GM03348 (cell line): ENCODE data around the gene SCT.

Source experiments
- DNase-seq: peaks from one replicate; pipeline ENCODE4 v3.0.0; 2012; ENCODE audit warnings: low spot score

Gene SCT

DNA sequence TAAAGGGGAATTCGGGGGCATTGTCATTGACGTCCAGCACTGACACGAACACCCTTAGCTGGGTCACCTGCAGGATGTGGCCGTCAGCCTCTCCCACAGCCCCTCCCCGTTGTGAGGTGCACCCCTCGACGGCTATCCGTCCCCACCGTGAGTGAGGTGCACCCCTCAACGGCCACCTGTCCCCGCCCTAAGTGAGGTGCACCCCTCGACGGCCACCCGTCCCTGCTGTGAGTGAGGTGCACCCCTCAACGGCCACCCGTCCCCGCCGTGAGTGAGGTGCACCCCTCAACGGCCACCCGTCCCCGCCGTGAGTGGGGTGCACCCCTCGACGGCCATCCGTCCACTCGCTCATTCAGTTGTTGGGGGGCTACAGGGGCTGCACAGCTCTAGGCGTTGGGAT, 5.1 kb downstream of the SCT start:
- no peak for DNase-seq

DNA sequence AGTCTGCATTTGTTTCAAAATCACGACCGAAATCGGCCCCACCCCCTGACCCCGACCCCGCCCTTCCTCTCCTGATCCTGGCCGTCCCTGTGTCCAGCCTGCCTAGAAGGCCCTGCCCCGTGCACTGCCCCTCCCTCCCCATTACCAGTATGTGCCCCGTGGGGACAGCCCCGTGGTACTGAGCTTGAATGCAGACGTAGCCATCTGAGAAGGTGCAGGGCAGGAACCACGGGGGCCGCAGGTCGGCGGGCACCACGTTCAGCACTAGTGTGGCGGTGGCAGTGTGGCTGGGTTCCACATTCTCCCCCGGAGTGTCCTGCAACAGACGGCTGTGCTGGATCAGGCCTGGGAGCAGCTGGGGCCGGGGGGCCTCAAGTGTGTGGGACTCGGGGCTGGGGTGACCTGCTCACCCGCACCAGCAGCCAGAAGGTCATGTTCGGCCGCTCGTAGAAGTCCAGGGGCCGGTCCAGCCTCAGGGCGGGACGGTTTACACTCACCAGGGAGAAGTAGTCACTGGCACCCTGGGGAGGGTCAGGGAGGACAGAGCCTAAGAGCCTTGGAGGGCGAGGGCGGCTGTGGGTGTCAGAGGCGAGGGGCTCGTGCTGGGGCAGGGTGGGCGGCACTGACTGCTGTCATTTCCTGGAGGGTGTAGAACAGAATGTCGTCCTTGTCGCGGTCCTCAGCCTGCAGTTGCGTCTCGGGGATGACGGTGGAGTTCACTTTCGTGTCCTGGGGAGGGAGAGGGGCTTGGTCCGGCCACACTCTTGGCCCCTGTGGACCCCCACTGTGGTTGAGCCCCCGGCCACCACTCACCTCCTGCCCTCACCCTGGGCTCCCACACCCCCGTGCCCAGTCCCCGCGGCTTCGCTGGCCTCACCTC, 5.8 kb downstream of the SCT start:
- no peak for DNase-seq

DNA sequence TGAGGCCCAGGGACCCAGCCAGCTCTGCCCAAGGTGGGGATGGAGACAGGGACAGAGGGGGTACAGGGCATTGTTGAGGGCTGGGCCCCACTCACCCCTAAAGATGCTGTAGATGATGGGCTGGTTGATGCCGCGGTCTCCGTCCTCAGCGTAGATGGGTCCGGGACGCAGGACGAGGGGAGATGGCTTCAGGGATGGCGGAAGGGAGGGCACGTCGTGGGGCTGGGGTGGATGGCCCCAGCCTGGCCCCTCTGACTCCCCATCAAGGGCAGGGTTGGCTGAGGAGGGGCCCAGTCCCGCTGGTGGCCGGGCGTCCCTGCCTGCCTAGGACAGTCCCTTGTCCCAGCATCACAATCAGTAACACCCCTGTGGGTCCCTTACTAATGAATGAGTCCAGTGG, 6.8 kb downstream of the SCT start:
- no peak for DNase-seq

DNA sequence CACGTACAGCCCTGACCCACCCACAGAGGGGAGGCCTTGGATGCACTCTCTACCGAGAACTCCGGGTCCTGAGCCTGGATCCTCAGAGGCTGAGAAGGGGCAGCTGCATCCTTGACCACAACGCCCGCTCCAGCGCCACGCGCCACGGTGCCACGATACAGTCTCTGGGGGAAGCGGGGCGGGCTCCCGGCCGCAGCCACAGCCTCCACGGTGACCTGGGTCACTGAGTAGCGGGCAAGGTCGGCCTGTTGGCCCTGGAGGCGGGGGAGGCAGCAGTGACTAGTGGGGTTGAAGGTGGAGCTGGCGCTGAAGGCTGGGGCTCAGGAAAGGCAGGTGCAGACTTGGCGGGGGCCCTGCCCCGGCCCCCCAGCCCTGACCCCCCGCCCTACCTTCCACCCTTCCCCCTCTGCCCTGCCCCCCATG, 7.3 kb downstream of the SCT start:
- no peak for DNase-seq

DNA sequence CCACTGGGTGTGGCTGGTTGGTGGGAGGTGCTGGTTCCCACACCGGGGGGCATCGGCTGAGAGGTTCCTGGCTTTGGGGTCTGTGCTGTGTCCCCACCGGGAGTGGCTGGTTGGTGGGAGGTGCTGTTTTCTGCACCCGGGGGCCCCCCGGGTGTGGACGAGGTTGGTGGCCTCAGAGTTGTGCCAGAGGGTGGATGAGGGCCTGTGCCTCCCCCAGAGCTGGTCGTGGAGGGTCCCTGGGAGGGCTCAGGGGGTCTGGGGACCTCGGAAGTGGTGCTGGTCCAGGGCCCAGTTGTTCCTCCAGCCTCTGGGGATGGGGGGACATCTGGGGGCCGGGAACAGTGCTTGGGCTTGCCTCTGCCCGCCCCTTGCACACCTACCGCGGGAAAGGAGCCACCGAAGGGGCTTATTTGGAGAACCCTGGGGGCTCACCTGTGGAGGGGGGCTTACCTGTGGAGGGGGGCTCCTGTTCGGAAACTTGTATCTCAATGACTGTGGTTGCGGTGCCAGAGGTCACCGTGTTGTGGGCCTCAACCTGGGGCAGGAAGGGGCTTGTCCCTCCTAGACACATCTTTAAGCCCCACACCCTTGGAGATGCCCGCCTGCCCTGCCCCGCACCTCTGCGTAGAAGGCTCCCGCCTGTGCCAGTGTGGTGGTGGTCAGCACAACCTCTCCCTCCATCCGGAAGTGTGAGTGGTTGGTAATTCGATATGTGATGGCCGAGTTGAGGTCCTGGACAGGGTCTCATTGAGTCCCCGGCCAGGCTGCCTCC, 7.9 kb downstream of the SCT start:
- no peak for DNase-seq

DNA sequence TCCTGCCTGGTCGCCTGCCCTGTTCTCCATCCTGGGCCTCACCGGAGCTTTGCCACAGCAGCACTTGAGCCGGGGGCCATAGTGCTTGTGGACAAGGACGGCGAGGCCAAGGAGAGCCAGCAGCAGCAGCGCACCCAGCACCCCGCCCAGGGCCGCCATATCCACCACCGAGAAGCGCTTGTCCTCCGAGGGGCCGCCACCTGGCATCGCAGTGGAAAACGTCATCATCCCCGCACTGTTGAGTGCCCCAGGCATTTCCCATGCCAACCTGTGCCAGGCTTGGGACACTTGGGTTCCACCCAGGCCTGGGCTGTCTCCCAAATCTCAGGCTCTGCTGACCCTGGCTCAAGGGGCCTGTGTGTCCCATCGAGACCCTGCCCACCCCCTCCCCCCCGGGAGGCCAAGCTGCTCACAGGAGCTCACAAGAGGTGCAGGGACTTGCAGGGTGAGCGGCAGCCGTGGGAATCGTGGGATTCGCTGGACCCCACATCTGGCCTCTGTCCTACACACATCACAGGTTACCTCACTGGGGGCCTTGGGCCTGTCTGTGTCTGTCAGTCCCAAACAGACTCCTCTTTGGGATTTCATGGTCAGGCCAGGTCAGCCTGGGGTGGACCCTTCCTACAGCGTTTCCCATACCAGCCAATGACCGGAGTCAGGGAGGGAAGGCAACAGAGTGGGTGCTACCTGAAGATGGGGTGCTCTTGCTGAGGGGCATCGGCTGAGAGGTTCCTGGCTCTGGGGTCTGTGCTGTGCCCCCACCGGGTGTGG, 8.9 kb downstream of the SCT start:
- DNase-seq = no peak

DNA sequence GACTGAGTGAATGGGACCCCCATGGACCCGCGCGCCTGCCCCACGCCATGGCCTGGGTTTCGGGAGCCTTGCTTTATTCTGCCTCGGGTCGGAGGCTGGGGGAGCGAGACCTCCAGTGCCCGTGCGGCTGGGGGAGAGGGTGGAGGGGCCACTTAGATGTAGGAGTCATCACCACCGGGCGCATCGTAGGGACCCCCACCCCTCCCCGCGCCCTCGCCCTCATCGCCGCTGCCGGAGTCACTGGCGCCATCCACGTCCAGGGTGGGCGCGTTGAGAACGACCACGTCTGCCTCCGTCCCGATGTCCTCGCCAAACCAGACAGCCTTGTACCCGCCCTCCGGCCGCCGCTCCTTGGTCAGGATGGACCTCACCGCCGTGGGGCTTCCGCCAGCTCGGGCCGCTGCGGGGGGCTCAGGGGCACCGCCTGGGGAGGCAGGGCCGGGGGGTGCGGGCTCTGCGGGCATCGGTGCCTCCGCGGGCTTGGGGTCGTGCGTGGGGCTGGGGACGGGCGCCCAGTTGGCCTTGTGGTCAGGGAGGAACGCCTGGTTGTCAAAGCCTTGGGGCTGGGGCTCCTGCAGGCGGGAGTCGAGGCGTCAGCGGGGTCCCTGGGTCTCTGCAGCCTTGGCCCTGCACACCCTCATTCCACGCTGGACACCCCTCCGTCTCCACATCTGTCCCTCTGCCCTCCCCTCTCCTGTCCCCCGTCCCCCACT, 9.6 kb downstream of the SCT start:
- DNase-seq = no peak

DNA sequence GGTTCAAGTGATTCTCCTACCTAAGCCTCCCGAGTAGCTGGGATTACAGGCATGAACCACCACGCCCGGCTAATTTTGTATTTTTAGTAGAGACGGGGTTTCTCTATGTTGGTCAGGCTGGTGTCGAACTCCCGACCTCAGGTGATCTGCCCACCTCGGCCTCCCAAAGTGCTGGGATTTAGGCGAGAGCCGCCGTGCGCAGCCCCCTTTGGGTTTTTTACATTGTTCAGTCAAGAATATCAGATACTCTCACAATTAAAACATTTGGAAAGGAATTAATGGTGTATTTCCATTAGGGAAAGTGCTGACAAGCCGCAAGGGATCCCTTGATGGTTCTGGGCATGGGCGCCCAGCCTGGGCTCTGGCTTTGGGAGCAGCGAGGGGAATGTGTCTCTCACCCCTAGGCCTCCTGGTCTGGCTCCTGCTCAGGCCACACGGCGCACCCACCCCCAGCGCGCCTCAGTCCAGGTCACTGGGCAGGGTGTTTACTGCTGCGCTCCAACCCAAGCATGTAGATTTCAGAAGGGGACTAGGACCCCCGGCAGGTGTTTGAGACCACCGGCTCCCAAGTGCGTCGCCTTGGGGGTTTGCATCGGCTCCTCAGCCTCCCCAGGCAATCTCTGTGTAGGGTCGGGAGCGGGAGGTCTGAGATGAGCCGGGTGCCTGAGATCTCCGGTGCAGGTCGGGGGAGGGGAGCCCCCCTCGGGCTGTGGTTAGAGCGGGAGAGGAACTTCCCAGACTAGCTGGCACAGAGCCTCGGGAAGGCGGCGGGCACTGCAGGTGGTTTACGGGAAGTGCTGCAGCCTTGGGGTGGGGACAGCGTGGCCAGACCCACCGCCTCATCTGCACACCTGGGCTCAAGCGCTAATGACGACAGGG, 10.4 kb downstream of the SCT start:
- no peak for DNase-seq

DNA sequence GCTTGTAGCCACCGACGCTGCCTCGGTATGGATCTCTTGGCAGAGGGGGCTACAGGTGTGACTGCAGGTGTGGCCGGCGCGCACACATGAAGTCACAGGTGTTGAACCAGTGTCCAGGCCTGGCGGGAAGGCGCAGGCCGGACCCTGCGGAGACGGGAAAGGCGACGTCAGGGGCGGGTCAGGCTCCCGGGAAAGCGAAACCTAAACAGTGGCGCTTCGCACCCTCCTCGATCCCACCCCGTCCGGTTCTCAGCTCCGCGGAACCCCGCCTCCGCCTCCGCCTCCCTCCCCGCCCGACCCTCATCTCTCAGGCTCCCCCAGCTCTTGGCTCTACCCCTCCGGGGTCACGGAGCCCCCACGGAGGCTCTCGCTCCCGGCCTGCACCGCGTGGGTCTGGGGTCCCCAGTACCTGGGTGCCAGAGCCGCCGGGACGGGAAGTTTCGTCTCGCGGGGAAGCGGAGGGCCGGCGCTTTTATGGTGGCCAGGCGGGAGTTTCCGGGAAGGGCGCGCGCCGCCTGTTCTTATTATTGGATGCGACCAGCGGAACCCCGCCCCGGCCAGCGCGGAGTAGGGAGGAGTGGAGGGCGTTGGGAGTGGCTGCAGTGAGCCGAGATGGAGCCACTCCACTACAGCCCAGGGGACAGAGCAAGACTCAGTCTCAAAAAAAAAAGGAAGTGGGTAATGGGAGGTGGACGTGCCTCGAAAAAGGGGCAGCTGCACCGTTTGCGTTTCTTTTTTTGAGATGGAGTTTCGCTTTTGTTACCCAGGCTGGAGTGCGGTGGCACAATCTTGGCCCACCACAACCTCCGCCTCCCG, 11.3 kb downstream of the SCT start, which contains the start of gene IRF7:
TSS of gene IRF7 (minus strand) at position 447 of the 816 bp plus-strand sequence. CDS start 586 bp downstream, outside the sequence.
- peak; percentile 97 for DNase-seq

DNA sequence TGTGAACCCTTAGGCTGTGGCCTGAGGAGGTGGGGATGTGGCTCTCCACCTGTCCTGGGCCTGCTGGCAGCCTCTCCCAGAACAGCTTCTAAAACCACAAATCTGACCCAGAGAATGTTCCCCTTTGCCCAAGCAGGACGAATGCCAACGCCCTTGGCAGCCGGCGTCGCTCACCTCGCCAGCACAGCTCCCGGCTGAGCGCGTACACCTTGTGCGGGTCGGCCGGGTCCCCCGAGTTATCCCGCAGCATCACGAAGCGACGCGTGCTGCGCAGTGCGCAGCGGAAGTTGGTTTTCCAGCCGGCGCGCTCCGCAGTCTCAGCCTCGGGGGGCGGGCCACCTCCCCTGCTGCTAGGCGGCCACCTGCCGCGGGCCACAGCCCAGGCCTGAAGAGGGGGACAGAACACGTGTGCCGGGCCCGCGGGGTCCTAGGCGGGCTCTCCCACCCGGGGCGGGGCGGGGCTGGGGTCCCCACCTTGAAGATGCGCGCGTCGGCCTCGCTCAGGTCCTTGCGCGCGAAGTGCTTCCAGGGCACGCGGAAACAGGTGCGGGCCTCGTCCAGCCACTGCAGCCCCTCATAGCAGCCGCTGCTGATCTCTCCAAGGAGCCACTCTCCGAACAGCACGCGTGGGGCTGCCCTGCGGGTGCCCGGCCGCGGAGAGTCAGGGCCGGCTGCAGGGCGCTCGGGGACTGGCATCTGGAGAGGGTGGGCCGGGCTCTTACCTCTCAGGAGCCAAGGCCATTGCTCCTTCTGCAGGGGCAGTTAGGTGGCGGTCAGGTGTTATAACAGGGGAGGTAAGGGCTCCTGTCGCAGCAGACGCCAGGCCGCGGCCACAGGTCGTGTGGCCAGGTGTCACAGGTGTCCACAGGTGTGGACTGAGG, 12.1 kb downstream of the SCT start:
- DNase-seq = no peak

DNA sequence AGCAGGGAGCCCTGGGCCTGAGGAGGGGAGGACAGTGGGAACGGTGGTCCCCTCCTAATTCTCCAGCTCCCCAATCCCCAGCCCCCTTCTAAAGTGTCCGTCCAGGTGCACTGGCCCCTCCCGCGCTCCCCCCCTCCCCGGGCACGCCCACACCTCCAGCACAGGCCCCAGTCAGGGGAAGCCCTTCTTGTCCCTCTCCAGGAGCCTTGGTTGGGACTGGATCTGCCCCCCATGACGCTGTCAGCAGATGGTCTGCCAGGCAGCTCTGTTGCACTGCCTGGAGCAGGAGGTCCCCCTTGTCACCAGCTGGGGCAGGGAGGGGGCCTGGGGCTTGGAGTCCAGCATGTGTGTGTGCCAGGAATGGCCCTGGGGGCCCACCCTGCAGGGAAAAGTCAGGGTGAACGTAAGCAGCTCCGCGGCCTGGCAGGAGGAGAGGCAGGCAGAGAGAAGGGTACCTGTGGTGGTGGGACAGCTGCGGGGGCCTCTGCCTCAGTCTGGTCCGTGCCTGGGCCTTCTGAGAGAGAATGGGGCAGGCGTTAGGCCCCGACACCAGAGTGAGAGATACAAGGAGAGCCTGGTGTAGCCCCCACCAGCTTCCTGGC, 12.9 kb downstream of the SCT start:
- DNase-seq = no peak

DNA sequence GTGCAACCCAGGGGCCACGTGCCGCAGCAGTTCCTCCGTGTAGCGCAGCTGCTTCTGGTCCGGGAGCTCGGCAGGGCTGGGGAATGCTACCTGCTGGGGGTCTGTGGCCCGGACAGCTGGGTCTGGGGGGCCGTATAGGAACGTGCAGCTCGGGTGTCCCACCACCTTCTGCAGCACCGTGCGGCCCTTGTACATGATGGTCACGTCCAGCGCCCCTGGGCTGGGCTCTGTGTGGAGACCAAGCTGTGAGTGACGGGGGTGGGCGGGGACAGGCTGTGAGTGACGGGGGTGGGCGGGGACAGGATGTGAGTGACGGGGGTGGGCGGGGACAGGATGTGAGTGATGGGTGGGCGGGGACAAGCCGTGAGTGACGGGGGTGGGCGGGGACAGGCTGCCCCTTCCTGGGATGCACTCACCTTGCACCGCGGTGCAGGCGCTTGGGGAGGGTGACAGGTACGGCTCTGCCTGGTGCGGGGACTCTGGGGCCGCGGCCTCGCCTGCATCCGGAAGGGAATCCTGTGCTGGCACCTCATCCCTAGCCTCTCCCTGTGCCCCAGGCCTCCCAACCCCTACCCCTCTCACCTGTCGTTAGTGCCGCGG, 13.5 kb downstream of the SCT start:
- peak; percentile 73 for DNase-seq

DNA sequence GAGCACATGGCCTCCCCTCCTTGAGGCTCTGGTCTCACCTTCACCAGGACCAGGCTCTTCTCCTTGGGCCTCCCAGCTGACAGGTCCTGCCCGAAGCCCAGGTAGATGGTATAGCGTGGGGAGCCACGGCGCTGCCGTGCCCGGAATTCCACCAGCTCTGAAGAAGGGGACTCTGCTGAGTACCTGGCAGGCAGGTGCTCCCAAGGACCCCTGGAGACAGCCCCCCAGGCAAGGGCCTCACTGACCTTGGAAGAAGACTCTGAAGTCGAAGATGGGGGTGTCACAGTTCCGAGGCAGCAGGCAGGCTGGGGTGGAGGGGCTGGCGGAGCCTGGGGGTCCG, 14.1 kb downstream of the SCT start:
- no peak for DNase-seq

DNA sequence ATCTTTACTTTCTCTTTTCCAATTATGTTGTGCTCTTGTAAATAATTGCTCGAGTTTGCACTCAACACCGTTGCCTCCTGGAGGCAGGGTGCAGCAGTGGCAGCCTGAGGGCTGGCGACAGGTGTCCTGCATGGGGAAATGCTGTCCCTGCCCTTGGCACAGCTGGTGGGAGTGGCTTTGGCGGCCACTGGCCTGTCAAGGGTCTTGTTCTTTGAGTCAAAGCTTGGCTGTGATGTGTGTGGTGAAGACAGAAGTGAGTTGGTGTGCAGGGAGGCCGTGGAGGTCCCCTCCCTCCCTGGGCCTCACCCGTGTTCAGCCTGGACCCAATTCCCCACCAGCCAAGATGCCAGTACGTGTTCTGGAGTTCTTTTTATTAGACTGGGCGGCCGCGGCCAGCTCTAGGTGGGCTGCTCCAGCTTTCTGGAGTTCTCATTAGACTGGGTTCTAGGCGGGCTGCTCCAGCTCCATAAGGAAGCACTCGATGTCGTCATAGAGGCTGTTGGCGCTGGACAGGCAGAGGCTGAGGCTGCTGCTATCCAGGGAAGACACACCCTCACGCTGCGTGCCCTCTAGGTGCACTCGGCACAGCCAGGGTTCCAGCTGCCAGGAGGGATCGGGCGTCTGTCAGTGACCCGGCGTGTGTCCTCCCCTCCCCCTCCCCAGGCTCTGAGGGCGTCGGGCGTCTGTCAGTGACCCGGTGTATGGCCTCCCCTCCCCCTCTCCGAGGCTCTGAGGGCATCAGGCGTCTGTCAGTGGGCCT, 14.6 kb downstream of the SCT start:
- no peak for DNase-seq

DNA sequence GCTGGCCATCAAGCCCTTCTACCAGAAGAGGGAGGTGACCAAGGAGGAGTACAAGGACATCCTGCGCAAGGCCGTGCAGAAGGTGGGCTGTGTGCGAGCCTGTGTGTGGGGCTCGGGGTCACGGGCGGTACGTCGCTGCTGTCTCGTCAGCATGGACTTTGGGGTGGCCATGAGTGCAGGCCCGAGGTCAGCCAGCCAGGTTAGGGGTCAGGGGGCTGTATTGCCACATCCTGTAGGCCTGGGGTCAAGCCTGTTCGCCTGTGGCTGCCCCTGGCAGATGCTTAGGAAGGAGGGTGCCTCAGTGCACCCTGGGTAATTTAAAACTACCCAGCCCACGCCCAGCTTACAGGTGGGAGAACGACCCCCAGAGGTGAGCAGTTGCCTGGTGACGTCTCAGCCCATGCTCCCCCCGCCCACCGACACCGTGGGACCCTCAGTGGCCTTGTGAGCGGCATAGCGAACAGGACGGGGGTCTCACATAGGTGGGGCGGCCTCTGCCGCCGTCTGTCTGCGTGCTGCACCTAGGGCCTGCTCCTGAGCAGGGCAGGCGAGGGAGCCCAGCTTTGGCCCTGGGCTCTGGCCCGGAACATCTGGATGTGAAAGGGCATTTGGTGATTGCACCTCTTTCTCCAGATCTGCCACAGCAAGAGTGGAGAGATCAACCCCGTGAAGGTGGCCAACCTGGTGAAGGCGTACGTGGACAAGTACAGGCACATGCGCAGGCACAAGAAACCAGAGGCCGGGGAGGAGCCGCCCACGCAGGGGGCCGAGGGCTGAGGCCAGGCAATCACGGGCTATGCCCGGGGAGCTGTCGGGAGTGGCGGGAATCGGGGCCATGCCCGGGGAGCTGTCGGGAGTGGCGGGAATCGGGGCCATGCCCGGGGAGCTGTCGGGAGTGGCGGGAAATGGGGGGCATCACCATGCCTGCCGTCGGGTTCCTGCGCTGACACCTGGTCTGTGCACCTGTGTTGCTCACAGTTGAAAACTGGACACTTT, 15.7 kb downstream of the SCT start:
- no peak for DNase-seq

DNA sequence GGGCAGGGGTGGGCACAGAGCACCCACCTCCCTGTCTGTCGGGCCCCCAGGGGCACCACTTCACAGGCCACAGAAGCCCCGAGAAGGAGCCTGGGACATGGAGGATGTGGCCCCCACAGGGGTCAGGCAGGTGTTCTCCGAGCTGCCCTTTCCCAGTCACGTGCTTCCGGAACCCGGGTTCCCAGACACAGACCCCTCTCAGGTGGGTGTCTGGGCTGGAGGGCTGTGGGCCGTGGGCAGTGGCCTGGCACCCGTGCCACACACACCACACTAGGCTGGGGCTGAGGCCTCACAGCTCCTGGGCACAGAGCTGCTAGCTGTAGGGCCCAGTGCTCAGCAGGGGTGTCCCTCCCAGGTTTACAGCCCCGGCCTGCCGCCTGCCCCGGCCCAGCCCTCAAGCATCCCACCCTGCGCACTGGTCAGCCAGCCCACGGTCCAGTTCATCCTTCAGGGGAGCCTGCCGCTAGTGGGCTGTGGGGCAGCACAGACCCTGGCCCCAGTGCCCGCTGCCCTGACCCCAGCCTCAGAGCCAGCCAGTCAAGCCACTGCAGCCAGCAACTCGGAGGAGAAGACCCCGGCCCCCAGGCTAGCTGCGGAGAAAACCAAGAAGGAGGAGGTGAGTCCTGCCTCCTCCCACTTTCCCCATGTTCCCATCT, 16.7 kb downstream of the SCT start:
- no peak for DNase-seq
